Activated CD8-positive, alpha-beta memory T cell treated with anti-CD3 and anti-CD28 coated beads for 48 hours (primary cell): ENCODE data around the gene CAMKK2.
"Not testable (repeated sequence)": the region's sequence is repeated elsewhere in the genome, so short reads cannot be mapped to it uniquely, and the experiment has no call there.

Experiments used
- DNase-seq, 3 experiments: peaks; one replicate each; pipeline ENCODE4 v3.0.0-alpha.2; 2020; ENCODE audit warnings: low read depth in 2 of 3, low spot score in 2 of 3

CAMKK2 gene

GRCh38 chr12:121298411-121298810 lies 1.9 kb upstream of the CAMKK2 start:
- not testable (repeated sequence) for DNase-seq

GRCh38 chr12:121297435-121297991 lies 1.0 kb upstream of the CAMKK2 start:
- peak; percentile 13 to 17 (median 15) for DNase-seq

- peak in 1 of 3 experiments; percentile 25 for DNase-seq
These were observed 527 bp downstream of the CAMKK2 start for GRCh38 chr12:121295746-121296617.

- no peak for DNase-seq
These were observed 1.3 kb downstream of the CAMKK2 start for GRCh38 chr12:121295116-121295745.

- no peak for DNase-seq
These were observed 2.2 kb downstream of the CAMKK2 start for GRCh38 chr12:121294151-121294889.

- no peak for DNase-seq
These were observed 2.9 kb downstream of the CAMKK2 start for GRCh38 chr12:121293603-121294002.

- no peak for DNase-seq
These were observed 6.1 kb downstream of the CAMKK2 start for GRCh38 chr12:121290410-121290809.

GRCh38 chr12:121289962-121290361 lies 6.5 kb downstream of the CAMKK2 start:
- DNase-seq: no peak

- DNase-seq: no peak
These were observed 7.5 kb downstream of the CAMKK2 start for GRCh38 chr12:121288986-121289385.

GRCh38 chr12:121288158-121288845 lies 8.2 kb downstream of the CAMKK2 start:
- no peak for DNase-seq

GRCh38 chr12:121287267-121287954 lies 9.1 kb downstream of the CAMKK2 start:
- no peak for DNase-seq

GRCh38 chr12:121285856-121286255 lies 10.7 kb downstream of the CAMKK2 start:
- DNase-seq: no peak

GRCh38 chr12:121284551-121285390 lies 11.7 kb downstream of the CAMKK2 start:
- DNase-seq: no peak

GRCh38 chr12:121283841-121284240 lies 12.7 kb downstream of the CAMKK2 start:
- no peak for DNase-seq

GRCh38 chr12:121283388-121283787 lies 13.1 kb downstream of the CAMKK2 start:
- no peak for DNase-seq

- not testable (repeated sequence) for DNase-seq
These were observed 13.6 kb downstream of the CAMKK2 start for GRCh38 chr12:121282910-121283309.

GRCh38 chr12:121282072-121282742 lies 14.3 kb downstream of the CAMKK2 start:
- DNase-seq: no peak

- not testable (repeated sequence) for DNase-seq
These were observed 15.4 kb downstream of the CAMKK2 start for GRCh38 chr12:121281116-121281515.

- DNase-seq: not testable (repeated sequence)
These were observed 16.0 kb downstream of the CAMKK2 start for GRCh38 chr12:121280531-121280930.
